COR-L47 (cell line): Measurements from ENCODE around the gene TRERF1.

ENCODE experiments used
- DNase-seq: peaks from one replicate; lab custom pipeline; 2025; lab: John Stamatoyannopoulos, UW

Gene TRERF1

DNA sequence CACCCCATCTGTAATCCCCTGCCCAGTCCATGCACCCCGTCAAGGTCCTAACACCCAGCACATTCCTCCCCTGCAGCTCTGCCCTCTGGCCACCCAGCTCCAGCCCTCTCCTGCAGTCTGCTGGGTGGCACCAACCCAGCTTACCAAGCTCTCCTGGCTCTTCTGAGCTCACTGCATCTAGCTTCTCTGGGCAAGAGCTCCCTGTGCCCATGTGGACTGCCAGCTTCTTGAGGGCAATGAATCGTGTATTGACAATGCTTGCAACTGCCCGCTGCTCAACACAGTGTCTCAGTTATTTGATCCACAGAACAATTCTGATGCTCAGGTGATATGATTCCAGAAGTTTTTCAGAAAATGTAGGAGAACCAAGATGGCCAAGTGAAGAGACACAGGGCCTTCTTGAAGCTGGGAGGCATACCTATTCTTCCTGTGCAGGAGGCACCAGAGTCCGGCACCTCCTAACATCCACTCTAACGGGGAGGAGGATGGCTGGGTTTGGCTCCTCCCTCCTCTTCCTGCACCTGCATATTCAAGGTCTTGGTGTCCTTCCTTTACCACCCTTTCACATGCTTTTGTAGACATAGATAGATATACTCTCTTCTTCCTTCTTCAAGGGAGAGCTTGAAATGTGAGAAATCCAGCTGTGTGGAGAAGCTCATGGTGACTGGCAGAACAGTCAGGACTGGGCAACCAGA is 85.6 kb downstream of the TRERF1 start:
- no peak for DNase-seq

DNA sequence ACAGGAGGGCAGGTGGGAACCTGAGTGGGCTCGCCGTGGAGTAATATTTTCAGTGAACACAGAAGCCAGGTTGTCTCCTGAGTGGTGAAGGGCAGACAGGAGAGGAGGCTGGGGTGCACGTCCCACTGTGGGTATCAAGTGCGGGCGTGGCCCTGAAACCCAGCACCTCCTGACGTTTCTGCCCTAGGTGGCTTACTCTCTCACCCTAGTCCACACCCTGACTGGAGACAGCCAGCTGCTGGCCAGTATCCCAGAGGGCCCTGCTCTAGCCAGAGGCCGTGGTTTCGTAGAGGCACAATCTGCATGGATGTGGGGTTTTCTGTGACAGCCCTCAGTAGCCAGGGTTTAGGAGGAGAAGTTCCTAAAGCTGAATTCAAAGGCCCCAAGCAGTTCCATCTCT is 86.7 kb downstream of the TRERF1 start:
- DNase-seq, result no peak

DNA sequence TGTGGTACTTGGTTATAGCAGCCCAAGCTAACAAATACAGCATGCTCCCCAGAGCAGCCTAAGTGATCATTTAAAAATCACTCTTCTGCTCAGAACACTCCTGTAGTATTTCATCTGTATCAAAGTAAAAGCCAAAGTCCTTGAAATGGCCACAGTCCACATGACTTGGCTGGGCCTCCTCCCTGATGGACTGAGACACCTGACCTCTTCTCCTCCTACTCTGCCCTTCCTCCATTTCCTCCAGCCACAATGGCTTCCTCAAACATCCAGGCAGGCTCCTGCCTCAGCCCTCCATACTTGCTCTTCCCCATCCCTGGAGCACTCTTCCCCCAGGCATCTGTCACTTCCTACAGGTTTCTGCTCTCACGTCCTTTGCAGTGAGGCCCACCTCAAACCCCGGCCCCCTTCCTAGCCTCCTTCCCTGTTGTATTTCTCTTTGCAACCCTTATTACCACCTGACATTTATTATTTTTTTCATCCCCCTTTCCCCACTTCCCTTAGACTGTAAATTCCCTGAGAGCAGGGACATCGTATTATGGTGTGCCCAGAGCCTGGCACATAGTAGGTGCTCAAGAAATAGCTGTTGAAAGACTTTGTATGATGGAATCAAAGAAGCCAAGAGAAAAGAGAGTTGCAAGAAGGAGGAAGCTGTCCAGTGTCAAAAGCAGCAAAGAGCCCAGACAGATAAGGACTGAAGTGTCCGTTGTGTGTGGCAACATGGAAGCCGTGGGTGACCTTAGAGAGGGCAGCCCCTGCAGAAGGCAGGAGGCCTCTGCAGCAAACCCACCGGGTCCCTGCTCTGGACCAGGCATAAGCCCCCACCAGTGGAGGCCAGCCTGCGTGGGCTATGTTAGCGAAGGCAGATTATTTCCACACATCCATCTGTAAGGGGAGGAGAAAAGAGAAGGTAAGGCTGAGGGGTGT is 87.5 kb downstream of the TRERF1 start:
- DNase-seq, result no peak

DNA sequence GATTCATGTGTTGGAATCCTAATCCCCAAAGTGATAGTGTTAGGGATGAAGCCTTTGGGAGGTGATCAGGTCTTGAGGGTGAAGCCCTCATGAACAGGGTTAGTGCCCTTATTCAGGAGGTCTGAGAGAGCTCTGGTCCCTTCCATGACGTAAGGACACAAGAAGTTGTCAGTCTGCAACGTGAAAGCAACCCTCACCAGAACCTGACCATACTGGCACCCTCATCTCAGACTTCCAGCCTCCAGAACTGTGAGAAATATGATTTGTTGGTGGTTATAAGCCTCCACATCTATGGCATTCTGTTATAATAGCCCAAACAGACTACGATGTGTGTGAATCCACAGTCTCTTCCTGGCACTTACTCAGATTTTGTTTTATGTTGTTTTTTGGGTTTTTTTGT is 90.7 kb downstream of the TRERF1 start:
- no peak for DNase-seq

DNA sequence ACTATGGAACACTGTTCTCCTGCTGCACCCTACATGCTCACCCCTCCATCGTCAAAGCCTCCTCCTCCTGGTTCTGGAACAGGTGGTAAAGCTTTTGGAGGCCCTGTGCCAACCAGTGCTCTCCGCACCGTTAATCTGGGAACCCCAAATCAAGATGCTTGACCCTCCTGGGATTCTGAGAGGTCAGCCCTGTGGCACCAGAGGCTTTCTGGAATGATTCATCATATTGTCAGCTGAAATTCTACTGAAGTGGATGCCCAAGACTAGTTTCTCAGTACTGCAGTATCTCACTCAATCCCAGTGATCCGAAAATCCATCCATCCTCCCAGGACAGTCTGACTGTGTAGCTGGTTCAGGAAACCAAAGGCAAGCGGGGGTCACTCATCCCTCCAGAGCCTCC is 92.7 kb downstream of the TRERF1 start:
- DNase-seq, result no peak

DNA sequence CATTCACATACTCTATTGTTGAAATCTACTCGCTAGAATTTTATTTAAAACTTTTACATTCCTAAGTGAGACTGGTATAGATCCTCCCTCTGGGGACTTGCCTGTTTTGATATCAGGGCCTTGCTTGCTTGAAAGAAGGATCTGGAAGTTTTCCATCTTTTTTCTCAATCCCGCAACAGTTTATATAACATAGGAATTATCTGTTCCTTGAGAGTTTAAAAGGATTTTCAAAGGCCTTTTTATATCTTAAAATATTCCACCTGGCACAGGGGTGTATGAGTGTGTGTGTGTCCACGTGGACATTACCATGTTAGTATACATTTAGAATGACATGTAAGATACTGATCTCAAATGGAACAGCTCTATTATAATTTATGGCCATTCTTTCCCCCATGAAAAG is 96.3 kb downstream of the TRERF1 start:
- no peak for DNase-seq

DNA sequence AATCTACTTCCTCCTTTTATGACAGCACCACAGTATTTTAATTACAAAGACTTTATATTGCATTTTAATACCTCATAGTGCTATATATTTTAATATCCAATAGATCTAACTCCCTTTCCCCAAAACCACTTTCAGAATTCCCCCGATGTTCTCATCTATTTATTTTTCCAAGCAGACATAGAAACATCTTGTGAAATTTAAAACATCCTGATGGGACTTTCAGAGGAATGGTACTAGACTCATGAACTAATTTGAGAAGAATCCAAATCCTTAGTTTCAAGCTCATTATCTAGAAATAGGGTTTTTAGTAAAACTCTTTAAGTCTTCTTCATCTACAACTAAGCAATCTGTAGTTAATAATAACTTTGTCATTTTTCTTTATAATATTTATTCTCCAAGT is 97.0 kb downstream of the TRERF1 start:
- no peak for DNase-seq

DNA sequence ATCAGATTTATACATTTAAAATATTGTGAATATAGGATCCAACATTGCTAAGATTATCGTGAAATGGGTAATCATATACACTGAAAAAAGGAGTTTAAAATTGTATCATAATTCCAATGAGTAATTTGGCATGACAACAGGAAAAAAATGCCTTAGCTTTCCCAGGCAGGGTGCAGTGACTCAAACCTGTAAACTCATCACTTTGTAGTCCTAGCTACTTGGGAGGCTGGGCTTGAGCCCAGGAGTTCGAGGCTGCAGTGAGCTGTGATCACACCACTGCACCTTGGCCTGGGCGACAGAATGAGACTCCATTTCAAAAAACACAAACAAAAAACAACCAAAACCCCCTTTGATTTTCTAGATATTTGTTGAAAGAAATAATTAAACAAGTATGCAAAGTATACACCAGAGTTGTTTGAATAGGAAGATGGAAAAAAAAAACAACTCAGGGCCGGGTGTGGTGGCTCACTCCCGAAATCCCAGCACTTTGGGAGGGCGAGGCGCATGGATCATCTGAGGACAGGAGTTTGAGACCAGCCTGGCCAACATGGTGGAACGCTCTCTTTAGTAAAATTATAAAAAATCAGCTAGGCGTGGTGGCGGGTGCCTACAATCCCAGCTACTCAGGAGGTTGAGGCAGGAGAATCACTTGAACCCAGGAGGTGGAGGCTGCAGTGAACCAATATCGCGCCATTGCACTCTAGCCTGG is 98.7 kb downstream of the TRERF1 start:
- DNase-seq, result no peak

DNA sequence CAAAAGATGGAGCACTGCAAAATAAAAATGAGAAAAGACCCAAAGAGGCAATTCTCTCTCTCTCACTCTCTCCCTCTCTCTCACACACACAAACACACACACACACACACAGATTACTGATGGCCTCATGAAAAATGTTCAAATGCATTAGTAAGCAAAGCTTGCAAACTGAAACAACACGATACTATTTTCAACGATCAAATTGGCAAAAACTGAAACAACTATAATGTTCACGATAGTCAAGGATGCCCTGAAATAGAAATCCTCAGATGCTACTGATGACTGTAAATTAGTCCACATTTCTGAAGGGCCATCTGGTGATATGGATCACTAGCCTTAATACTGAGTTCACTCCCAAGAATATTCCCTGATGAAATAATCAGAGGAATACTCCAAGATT is 100.8 kb downstream of the TRERF1 start:
- DNase-seq, result no peak

DNA sequence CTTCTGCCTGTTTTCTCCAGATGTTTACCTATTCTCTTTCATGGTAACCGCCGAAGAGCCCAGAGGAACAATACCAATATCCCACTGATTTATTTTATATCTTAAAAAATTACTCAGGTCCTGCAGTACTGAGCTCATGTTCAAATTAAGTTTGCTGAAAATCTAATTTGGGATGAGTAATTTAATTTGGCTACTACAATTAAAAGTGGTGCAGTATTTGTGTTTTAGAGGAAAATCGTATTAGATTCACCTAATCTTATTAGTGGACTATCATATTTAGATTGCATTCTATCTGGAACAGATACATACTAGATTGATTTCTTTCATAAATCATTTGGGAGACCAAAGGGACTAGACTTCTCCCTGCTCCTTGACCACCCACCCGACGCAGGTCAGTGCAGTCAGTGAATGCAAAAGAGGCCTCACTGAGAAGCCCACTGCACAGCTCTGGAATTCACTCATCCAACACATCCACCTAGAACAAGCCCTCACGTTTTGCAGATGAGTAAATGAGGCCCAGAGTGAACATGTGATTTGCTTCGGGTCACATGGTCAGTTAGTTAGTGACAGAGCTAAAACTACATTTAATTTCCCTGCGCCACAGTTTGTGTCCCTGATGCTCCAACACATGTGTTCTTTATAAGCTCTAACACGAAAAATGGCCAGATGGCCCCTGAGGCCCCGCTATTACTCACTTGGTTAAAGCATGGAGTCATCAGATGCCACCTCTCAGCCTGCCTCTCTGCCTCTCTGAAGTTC is 101.8 kb downstream of the TRERF1 start:
- no peak for DNase-seq

DNA sequence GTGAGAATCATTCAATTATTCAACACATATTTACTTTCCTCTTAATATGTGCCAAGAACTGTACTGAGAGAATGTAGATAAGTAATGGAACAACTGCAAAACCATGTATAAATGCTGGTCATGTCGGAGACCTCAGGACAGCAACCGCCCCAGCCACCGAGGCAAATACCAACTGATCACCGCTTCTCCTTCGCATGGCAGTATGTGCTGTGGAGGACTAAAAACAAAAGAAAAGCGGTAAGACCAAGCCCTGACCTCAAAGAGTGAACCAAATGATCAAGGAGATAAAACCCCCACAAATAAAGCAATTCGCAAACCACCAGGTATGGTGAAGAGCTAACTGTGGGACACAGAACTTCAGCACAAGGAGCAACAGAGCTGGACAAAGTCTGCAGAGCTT is 104.3 kb downstream of the TRERF1 start:
- DNase-seq, result no peak

DNA sequence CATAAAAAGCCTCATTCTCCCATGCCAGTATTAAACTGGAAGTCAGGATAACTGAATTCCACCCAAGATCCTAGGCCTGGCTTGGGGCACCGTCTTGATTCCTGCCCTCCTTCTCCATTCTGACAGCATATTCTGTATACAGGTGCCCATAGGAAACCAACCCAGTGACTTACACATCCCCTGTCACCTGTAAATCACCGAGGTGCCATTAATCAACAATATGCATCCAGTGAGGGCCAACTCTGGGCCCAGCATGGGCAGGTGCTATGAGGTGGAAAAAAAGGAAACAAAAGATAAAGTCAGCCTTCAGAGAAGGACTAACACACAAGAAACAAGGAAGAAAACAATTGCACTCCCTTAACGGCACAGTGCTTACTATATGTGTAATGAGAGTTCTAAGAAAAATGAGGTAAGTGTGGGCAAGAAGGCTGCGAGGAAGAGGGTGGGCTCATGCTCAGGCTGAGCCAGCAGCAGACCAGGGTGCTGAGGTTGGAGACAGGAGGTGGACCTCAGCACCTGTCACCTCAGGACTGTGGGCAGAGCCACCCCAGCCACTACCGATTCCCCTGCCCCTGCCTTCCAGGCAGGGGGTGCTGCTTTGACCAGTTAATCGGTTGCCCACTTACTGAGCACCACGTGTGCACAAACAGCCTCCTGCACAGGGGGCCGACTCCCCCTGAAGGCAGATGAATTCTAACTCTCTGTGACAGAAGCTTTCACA is 105.9 kb downstream of the TRERF1 start:
- no peak for DNase-seq

DNA sequence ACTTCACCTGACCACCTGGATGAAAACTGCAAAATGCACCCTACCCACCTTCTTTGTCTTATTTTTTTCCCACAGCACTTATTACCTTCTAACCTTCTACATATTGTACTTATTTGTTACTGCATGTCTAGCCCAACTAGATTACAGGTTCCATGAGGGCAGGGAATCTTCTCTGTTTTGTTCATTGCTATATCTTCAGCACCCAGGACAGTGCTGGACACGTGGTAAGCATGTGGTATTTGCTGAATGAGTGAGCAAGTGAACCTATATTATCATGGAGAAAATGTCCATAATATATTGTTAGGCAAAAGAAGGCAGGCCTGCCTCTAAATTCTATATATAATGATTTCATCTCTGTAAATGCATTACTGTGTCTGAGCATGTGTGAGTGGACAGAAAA is 107.0 kb downstream of the TRERF1 start:
- DNase-seq, result no peak

DNA sequence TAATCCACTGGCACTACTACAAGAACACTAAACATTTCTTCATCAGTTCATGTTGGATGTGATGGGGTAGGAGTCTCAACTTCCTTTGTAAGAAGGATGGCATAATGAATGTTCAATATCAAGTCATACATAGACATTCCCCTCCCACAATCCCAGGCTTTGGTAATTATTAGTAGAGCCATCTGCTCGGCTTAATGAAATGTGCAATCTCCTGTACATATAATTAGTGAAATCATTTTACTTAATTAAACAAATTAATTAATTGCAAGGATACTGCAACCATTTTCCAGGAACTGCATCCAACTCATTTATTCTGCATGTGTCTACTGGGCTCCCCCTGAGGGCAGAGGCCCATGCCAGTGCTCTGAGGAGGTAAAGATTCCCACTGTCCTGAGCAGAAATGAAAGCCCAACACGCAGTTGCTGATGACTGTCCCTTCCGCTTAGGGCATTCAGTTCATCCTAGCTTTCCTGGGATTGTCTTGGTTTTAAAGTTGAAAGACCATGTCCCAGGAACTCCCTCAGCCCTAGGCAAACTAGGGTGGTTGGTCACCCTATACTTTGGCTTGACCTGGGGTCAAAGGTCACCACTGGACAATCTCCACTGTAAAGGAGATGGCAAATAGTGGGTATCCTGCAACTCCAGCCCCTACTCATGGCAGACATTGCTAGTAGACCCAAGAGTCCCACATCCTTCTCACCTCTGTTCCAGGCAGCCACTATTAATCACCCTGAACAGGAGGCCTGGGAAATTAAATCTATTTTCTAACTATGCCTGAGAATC is 109.8 kb downstream of the TRERF1 start:
- DNase-seq, result no peak

DNA sequence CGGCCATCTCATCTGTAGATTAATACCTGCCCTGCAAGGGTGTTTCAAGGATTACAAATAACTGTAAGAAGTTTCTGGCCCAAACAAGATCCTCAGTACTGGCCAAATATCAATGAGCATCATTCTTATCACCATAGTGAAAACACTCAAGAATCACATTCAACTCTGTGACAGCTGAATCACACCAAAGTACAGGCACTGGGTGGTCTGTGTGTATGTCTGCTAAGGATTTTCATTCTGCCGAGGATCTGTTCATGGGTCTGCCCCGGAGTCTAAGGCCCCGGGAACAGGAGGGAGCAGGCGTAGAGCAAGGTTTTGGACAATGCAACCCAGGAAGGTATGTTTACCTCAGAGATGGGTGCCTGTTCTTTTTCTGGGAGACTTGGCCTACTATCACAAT is 110.5 kb downstream of the TRERF1 start:
- DNase-seq, result no peak

DNA sequence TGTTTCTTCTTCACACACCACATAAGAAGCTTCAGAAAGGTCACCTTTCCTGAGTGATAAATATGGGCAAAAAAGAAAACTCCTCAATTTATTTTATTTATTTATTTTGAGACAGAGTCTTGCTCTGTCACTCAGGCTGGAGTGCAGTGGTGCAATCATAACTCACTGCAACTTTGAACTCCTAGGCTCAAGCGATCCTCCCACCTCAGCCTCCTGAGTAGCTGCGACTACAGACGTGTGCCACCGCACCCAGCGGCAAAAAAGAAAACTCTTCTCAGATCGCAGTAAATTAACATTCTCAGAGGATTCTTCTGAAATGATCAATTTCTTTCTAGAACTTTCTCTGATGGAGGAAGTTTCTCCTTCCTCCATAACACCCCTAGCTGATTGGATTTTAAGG is 111.2 kb downstream of the TRERF1 start:
- no peak for DNase-seq

DNA sequence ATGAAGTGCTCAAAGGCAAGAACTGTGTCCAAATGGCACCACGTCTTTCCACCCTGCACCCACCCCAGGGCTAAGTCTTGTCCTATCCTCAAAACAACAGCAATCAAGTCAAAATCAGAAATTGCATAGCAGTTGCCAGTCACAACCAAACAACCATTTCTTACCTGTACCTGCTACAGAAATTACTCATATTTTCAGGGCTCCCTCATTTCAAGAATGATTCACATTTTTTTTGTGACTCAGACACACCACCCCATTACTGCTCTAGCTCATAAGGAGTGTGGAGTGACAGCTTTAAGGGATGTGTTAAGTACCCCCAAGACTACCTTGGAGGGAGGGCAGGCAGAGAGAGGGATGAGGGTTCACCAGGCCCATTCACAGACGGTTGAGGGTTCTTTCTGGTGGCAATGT is 111.7 kb downstream of the TRERF1 start:
- DNase-seq, result no peak

DNA sequence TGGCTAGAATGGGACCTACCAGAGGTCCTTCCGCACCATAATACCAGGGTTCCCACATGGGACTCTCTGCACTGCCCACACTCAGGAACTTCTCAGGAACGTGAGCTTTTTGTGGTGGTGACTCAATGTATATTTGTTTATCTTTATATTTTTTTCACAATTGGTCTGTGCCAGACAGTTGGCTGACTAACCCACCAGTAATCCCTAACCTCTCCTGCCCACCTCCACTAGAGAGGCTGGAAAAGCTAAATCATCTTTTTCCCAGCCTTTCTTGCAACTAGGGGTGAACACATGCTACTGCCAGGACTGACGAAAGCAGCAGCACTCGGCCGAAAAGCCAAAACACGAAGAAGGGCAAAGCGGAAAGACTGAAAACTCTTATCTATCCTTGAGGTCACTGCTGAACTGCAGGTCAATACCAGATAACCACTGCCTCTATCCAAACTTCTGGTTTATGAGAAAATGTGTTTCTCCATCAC is 112.9 kb downstream of the TRERF1 start:
- DNase-seq, result no peak

DNA sequence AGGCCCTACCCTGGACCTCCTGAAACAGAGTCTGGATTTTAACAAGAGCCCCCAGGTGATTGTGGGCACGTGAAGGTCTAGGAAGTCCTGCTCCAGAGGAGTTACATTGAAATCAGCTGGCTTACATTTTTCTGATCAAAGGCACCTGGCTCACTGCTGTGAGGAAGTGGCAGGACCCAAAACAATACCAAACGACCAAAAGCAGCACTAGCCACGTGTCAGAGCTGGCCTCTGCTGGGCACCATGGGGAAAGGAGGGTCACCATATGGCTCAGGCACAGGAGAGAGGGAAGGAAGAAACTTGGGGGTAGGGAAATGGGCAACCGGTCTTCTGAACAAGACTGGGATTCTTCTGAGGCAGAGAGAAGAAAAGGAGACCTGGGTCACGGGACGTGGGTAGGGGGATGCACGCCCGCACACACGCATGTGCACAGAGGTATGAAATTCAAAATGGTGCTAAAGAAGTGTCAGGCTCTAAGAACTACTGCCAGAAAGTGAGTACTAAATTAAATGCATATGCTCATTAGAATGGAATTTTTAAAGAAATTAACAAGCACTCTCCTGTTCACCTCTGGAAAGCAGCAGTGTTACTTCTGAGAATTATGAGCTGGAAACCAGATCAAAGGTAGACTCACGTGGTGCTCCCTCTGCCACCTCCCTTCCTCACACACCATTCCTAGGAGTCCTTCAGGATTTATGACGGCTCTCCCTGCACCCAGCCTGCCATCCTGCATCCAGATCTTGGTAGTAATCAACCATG is 113.6 kb downstream of the TRERF1 start:
- DNase-seq, result no peak

DNA sequence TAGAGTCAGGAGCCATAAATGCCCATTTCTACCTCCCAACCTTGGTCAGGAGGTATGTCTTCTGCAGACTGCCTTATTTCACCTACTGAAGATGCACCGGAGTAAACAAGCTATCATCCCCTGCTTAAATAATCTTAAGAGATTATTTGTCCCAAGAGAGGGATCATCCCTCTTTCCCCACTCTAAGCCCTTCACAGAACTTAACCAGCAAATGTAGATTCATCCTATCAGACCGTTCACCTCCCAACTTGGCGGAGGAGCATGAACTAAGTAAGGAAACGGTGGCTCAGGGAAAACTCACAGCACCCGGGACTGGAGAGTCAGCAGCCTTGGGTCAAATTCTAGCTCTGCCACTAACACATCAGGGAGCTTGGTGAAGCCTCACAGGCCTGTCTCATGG is 115.3 kb downstream of the TRERF1 start:
- no peak for DNase-seq
